A549 treated with dexamethasone at 1 μM for 4 hours (cell line): ENCODE results near the gene ENTPD5. TPM values are rescaled to one million over a fixed set of nuclear protein-coding genes. Genes with fewer than 3 reads are reported as not detected.

Experiments used
- total RNA-seq: library from RNA; stranded (reverse); fragments of 200-300 nt; extraction: Qiagen RNA extraction; gene quantifications from 5 replicates; pipeline ENCODE4 v1.2.3, GENCODE V29; 2022

ENTPD5 gene
- total RNA-seq = 5.3 to 8.1 TPM (median 6.8 TPM) in 5 replicates

DNA sequence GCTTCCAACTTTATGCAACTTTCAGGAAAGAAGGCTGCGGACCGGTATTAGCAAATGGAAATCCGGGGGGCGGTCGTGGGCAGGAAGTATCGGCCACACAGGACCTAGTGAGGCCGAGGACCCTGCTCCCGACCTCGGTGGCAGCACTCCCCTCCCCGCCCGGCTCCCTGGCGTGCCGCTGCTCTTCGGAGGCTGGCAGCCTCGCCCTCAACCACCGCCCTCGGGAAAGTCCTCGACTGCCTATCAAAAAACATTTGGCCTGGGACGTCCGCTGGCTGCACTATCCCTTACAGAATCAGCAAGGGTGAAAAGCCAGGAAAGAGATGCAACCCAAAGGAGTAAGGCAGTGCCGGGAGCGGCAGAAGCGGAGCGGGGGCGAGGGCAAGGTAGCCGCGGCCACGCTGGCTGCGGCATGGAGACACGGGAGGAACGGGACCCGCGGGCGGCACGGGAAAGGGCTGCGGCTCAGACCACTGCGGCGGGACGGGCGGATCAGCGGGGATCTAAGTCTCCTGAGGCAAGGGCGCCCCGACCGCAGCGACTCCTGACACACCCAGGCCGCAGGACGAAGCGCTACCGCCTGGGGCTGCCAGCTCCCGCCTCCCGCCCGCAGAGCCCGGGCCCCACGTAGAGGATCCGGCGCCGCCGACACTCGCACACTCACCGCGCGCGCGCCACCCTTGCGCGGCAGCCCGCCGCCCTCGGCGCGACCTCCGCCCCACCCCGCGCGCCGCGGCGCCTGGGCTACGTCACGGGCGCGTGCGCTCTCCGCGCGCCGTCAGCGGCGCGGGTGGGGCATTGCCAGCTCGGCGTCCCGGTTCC lies at the start of gene ENTPD5, which contains the start of gene BBOF1:
TSS of gene ENTPD5 (minus strand) at position 703 of the 822 bp plus-strand sequence. CDS start 31,186 bp downstream, outside the sequence.
TSS of gene BBOF1 (plus strand) at position 764 of the 822 bp plus-strand sequence. CDS start 130 bp downstream, outside the sequence.

GRCh38 chr14:73949752-73950734 lies 69.0 kb downstream of the ENTPD5 start, which contains the start of the genes COQ6 and FAM161B:
COQ6 (plus strand) TSS chr14:73950302; CDS start chr14:73950333, 31 bp downstream.
FAM161B (minus strand) TSS chr14:73950094; CDS start chr14:73950026, 68 bp downstream.

Other genes starting within 250 kb of the ENTPD5 start
- 7.3 to 9.9 TPM (median 8.3 TPM) in 5 replicates for gene PTGR2, start 167.5 kb downstream of the ENTPD5 start, total RNA-seq
- 43.5 to 52.3 TPM (median 44.7 TPM) in 5 replicates for gene ZNF410, start 132.4 kb downstream of the ENTPD5 start, total RNA-seq
- 1.3 to 1.9 TPM (median 1.7 TPM) in 5 replicates for gene FAM161B, start 69.2 kb downstream of the ENTPD5 start, total RNA-seq
- 22.1 to 26.4 TPM (median 23.9 TPM) in 5 replicates for gene COQ6, start 69.0 kb downstream of the ENTPD5 start, total RNA-seq
- gene BBOF1, start 61 bp upstream of the ENTPD5 start, total RNA-seq = 2.6 to 5.5 TPM (median 3.2 TPM) in 5 replicates
- 1.9 to 3.3 TPM (median 3.0 TPM) in 5 replicates for gene ALDH6A1, start 65.2 kb upstream of the ENTPD5 start, total RNA-seq
- 3.5 to 7.0 TPM (median 4.5 TPM) in 5 replicates for gene LIN52, start 65.7 kb upstream of the ENTPD5 start, total RNA-seq
- not detected in 5 replicates for gene VSX2, start 220.2 kb upstream of the ENTPD5 start, total RNA-seq